GM23248 (cell line): ENCODE data around the gene FGF21. TPM values are rescaled to one million over a fixed set of nuclear protein-coding genes. Genes with fewer than 3 reads are reported as not detected.

Experiments used
- DNase-seq: peaks from one replicate; pipeline ENCODE4 v3.0.0-alpha.2; 2015
- H2AFZ ChIP-seq: fragments of 200-600 bp; sonication (generic); 2 replicates; pipeline ENCODE4 v1.6.1; 2016; ENCODE audit warnings: antibody characterized with exemption
- H3F3A ChIP-seq: fragments of 200-600 bp; sonication (generic); 2 replicates; pipeline ENCODE4 v1.6.1; 2016; ENCODE audit warnings: mild to moderate bottlenecking, antibody characterized with exemption, mixed run types; ENCODE audit not compliant: insufficient read depth
- H3K27ac ChIP-seq: fragments of 200-600 bp; sonication (generic); 2 replicates; pipeline ENCODE4 v1.5.1; 2016; ENCODE audit warnings: mild to moderate bottlenecking
- H3K27me3 ChIP-seq: fragments of 200-600 bp; sonication (generic); replicated peaks from 2 replicates; pipeline ENCODE4 v1.6.1; 2016; ENCODE audit warnings: mild to moderate bottlenecking; ENCODE audit not compliant: insufficient read depth
- H3K36me3 ChIP-seq: fragments of 200-600 bp; sonication (generic); 2 replicates; pipeline ENCODE4 v1.6.1; 2016; ENCODE audit warnings: low read depth, mild to moderate bottlenecking
- H3K4me1 ChIP-seq: fragments of 200-600 bp; sonication (generic); 2 replicates; pipeline ENCODE4 v1.6.1; 2016; ENCODE audit warnings: mild to moderate bottlenecking; ENCODE audit not compliant: insufficient read depth
- H3K4me2 ChIP-seq: fragments of 200-600 bp; sonication (generic); one replicate; pipeline ENCODE4 v1.6.1; 2016; ENCODE audit warnings: mild to moderate bottlenecking; ENCODE audit not compliant: unreplicated experiment
- H3K4me3 ChIP-seq: fragments of 200-600 bp; sonication (generic); 2 replicates; pipeline ENCODE4 v1.5.1; 2016; ENCODE audit warnings: mild to moderate bottlenecking
- H3K79me2 ChIP-seq: fragments of 200-600 bp; sonication (generic); 2 replicates; pipeline ENCODE4 v1.6.1; 2016; ENCODE audit warnings: mild to moderate bottlenecking; ENCODE audit not compliant: insufficient read depth
- H3K9ac ChIP-seq: fragments of 200-600 bp; sonication (generic); 2 replicates; pipeline ENCODE4 v1.6.1; 2016; ENCODE audit warnings: mild to moderate bottlenecking
- H3K9me2 ChIP-seq: fragments of 200-600 bp; sonication (generic); 2 replicates; pipeline ENCODE4 v1.6.1; 2016; ENCODE audit warnings: mixed run types, mild to moderate bottlenecking, moderate library complexity; ENCODE audit not compliant: insufficient read depth
- H3K9me3 ChIP-seq: fragments of 200-600 bp; sonication (generic); one replicate; pipeline ENCODE4 v1.6.1; 2017; ENCODE audit warnings: low read depth
- H4K20me1 ChIP-seq: fragments of 200-600 bp; sonication (generic); 2 replicates; pipeline ENCODE4 v1.6.0; 2016; ENCODE audit not compliant: insufficient read depth
- EZH2 ChIP-seq: fragments of 200-600 bp; sonication (generic); IDR thresholded peaks from 2 replicates; pipeline ENCODE4 v1.6.1; 2018; ENCODE audit warnings: antibody characterized with exemption, mild to moderate bottlenecking; ENCODE audit not compliant: insufficient read depth, poor library complexity, severe bottlenecking
- EZH2phosphoT487 ChIP-seq: fragments of 200-600 bp; sonication (generic); IDR thresholded peaks from 2 replicates; pipeline ENCODE4 v1.6.1; 2018; ENCODE audit warnings: antibody characterized with exemption, moderate library complexity, mild to moderate bottlenecking, low read depth; ENCODE audit not compliant: insufficient read depth
- WGBS, 2 experiments: methylation state at CpG; one replicate each; pipeline ENCODE4 v1.1.6; 2015 to 2017; ENCODE audit warnings: low lambda C conversion rate in 2 of 2, low coverage in 1 of 2; ENCODE audit errors: missing lambda C conversion rate in 2 of 2; 5-methylcytosine and 5-hydroxymethylcytosine counted together
- in situ Hi-C: fragments of 300-500 bp; cut with MboI; formaldehyde crosslinking; loops from 2 replicates; pipeline ENCODE4 v1.15.0; 2020
- polyA plus RNA-seq: library from polyadenylated mRNA; unstranded; fragments of >200 nt; fragmentation: Nextera tagmentation; extraction: Ambion mirVana; gene quantifications from 2 replicates; pipeline ENCODE4 v1.2.1, GENCODE V29; 2016
- total RNA-seq: library from RNA; depleted of rRNA; stranded (reverse); fragments of >200 nt; shearing (Covaris generic); gene quantifications from 2 replicates; pipeline ENCODE4 v1.2.3, GENCODE V29; 2014

FGF21 gene
- total and polyA plus RNA-seq, 2 experiments from 2014 or later, result not detected

- Histone ChIP-seq H3K27ac (no peak overlapping the region), H4K20me1 (no peaks in the 10 kb centered on the region), H3K36me3 (no peaks in the 10 kb centered on the region), H3K4me1 (peaks cover 3% of the 10 kb centered on the region; the same call in 1 of the 2 replicates), H3K9ac (no peak overlapping the region), H3K9me3 (no peaks in the 10 kb centered on the region), H2AFZ (no peak overlapping the region), H3K9me2 (no peaks in the 10 kb centered on the region), H3K79me2 (no peaks in the 10 kb centered on the region), H3F3A (0 out of 2 replicates have a peak, but pooled peaks cover 8% of the 10 kb centered on the region), H3K4me2 (no peak overlapping the region), H3K4me3 (no peak overlapping the region), H3K27me3 (no peaks in the 10 kb centered on the region)
- TF ChIP-seq EZH2phosphoT487, result no peak
- no peak for TF ChIP-seq EZH2
- WGBS, 2 experiments, result 95 to 97% methylated on average over 2 of the region's 2 CpGs
- no peak for DNase-seq
- in situ Hi-C loops, result no loop called here
Measured at GRCh38 chr19:48726556-48726955, 28.8 kb upstream of the FGF21 start.

- Histone ChIP-seq H3K9me3 (no peaks in the 10 kb centered on the region), H2AFZ (no peak overlapping the region), H3K4me2 (no peak overlapping the region), H3K27ac (no peak overlapping the region), H3F3A (0 out of 2 replicates have a peak, but pooled peaks cover 8% of the 10 kb centered on the region), H3K9ac (no peak overlapping the region), H4K20me1 (no peaks in the 10 kb centered on the region), H3K4me1 (peaks cover 3% of the 10 kb centered on the region; the same call in 1 of the 2 replicates), H3K36me3 (no peaks in the 10 kb centered on the region), H3K27me3 (no peaks in the 10 kb centered on the region), H3K79me2 (no peaks in the 10 kb centered on the region), H3K4me3 (no peak overlapping the region), H3K9me2 (no peaks in the 10 kb centered on the region)
- DNase-seq, result no peak
- in situ Hi-C loops, result no loop called here
- TF ChIP-seq EZH2phosphoT487 (no peak), EZH2 (no peak)
- WGBS, 2 experiments, result 52 to 57% methylated on average over 40 to 57 of the region's 77 CpGs
Measured at GRCh38 chr19:48728911-48729664, 26.2 kb upstream of the FGF21 start.

- H2AFZ ChIP-seq, result no peak overlapping the region
- DNase-seq, result no peak
- no peak overlapping the region for H3K4me3 ChIP-seq
- H4K20me1 ChIP-seq, result no peaks in the 10 kb centered on the region
- H3K36me3 ChIP-seq, result no peaks in the 10 kb centered on the region
- H3K9ac ChIP-seq, result no peak overlapping the region
- no peaks in the 10 kb centered on the region for H3K79me2 ChIP-seq
- no peak overlapping the region for H3K4me2 ChIP-seq
- TF ChIP-seq EZH2 (no peak), EZH2phosphoT487 (no peak)
- peaks cover 6% of the 10 kb centered on the region; the same call in 1 of the 2 replicates for H3K27me3 ChIP-seq
- WGBS, 2 experiments, result 61 to 63% methylated on average over 4 of the region's 4 CpGs
- H3K4me1 ChIP-seq, result no peaks in the 10 kb centered on the region
- no peaks in the 10 kb centered on the region for H3K9me2 ChIP-seq
- H3K9me3 ChIP-seq, result no peaks in the 10 kb centered on the region
- in situ Hi-C loops, result no loop called here
- no peaks in the 10 kb centered on the region for H3F3A ChIP-seq
- H3K27ac ChIP-seq, result no peak overlapping the region
Measured at GRCh38 chr19:48731452-48731851, 23.9 kb upstream of the FGF21 start.

GRCh38 chr19:48734625-48735024, 20.7 kb upstream of the FGF21 start:
- Histone ChIP-seq H3K36me3 (no peaks in the 10 kb centered on the region), H3K9me2 (no peaks in the 10 kb centered on the region), H2AFZ (no peak overlapping the region), H3K4me2 (no peak overlapping the region), H3K9ac (no peak overlapping the region), H3K4me3 (no peak overlapping the region), H4K20me1 (no peaks in the 10 kb centered on the region), H3K9me3 (no peaks in the 10 kb centered on the region), H3K79me2 (no peaks in the 10 kb centered on the region), H3F3A (peaks cover 4% of the 10 kb centered on the region; the same call in 1 of the 2 replicates), H3K27me3 (peaks cover 6% of the 10 kb centered on the region; the same call in 1 of the 2 replicates), H3K27ac (no peak overlapping the region), H3K4me1 (no peaks in the 10 kb centered on the region)
- in situ Hi-C loops, result no loop called here
- TF ChIP-seq EZH2 (no peak), EZH2phosphoT487 (no peak)
- DNase-seq, result no peak
- 73 to 79% methylated on average over 9 of the region's 9 CpGs for WGBS, 2 experiments
